Activated naive CD8-positive, alpha-beta T cell treated with anti-CD3 and anti-CD28 coated beads, Interleukin-2, amount 10 ng/mL, durations not matched to agents 7 days and 5 days (primary cell): ENCODE data around the gene TMEM9B. TPM values are rescaled to one million over a fixed set of nuclear protein-coding genes. Genes with fewer than 3 reads are reported as not detected.

Experiments used
- ATAC-seq: fragments of 150-1000 bp; cut with Tn5 transposase; one replicate; pipeline ENCODE4 v1.10.0; 2021; ENCODE audit warnings: low read depth, moderate library complexity
- POLR2A ChIA-PET: fragments of 350-600 bp; sonication (Branson Sonifier 250); formaldehyde crosslinking; loops from one replicate; lab custom pipeline; 2021; ENCODE audit warnings: antibody characterized with exemption; lab: Charles Lee
- DNase-seq: peaks from one replicate; pipeline ENCODE4 v3.0.0; 2021
- H3K27ac Mint-ChIP-seq: one replicate; pipeline ENCODE4 v1.8.0; 2022; ENCODE audit warnings: mild to moderate bottlenecking, mixed read lengths
- H3K27me3 Mint-ChIP-seq: one replicate; pipeline ENCODE4 v1.8.0; 2022; ENCODE audit warnings: mild to moderate bottlenecking, moderate library complexity, mixed read lengths
- H3K36me3 Mint-ChIP-seq: one replicate; pipeline ENCODE4 v1.8.0; 2021; ENCODE audit warnings: mild to moderate bottlenecking, mixed read lengths
- H3K4me1 Mint-ChIP-seq: one replicate; pipeline ENCODE4 v1.8.0; 2021; ENCODE audit warnings: mixed read lengths
- H3K4me3 Mint-ChIP-seq: one replicate; pipeline ENCODE4 v1.8.0; 2022; ENCODE audit warnings: mild to moderate bottlenecking, moderate library complexity, mixed read lengths
- H3K9me3 Mint-ChIP-seq: one replicate; pipeline ENCODE4 v1.8.0; 2021; ENCODE audit warnings: mixed read lengths
- total RNA-seq, 2 experiments: library from RNA; stranded (reverse); gene quantifications; one replicate each; pipeline ENCODE4 v1.2.3, GENCODE V29; 2021

The TMEM9B gene
- total RNA-seq, 2 experiments from 2014 or later: 28.9 to 32.4 TPM

DNA sequence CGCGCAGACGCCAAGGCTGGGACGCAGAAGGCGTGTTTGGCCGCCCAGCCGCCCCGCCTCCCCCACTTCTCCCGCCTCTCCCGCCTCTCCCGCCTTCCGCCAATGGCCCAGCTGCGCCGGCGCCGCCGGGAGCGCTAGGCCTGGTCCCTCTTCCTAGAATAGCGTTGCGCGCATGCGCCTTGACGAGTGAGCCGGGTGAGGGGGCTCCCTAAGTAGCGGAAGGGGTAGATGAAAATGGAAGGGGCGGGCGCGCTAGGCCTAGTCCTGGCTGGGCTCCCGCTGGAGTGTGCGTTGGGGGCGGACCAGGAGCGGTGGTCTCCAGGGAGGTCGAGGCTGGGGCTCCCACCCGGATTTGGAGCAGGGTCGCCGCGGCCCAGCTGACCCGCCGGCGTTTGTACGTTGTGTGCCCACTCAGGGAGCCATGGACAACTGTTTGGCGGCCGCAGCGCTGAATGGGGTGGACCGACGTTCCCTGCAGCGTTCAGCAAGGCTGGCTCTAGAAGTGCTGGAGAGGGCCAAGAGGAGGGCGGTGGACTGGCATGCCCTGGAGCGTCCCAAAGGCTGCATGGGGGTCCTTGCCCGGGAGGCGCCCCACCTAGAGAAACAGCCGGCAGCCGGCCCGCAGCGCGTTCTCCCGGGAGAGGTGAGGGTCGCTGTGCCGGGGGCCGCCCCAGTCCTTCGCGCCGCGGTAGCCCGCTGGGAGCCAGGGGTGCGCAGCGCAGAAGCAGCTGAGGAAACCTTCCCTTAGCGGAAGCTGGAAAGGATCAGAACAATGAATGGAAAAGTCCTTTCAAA lies 53.0 kb downstream of the TMEM9B start, which contains the start of gene AKIP1:
Gene AKIP1, plus strand, starts transcription at position 161 of the 795 bp plus-strand sequence. Its CDS starts 261 bp downstream, at position 422.
- POLR2A ChIA-PET: interaction anchor here (0.7 to 2.3 kb wide), 5 partner anchors 48 to 847 kb away, joined by 3 to 11 read pairs (median 5); partner anchors contain the start of genes RPL27A, TMEM9B and TRIM66
- peak within 1 kb of the TSS; percentile 93 for H3K4me3 Mint-ChIP-seq
- H3K27ac Mint-ChIP-seq: peak within 1 kb of the TSS; percentile 88
- peaks cover 2% of the 10 kb centered on the region for H3K36me3 Mint-ChIP-seq
- H3K27me3 Mint-ChIP-seq: no peaks in the 10 kb centered on the region
- peak; percentile 83 for ATAC-seq
- H3K4me1 Mint-ChIP-seq: peaks cover 44% of the 10 kb centered on the region
- H3K9me3 Mint-ChIP-seq: no peaks in the 10 kb centered on the region
- DNase-seq: peak; percentile 86

DNA sequence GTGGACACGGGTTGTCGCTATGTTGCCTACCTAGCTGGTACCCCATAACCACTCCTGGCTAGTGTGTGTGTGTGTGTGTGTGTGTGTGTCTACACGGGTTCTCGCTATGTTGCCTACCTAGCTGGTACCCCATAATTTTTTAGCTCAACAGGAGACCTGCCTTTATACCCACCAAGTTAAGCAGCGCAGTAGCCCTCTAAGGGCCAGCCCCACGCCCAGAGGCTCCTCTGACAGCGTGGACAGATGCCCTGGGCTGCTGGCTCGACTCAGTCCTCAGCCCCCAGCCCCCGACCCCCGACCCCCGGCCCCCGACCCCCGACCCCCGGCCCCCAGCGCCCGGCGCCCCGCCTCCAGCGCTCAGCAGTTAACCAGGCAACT lies 53.6 kb downstream of the TMEM9B start:
- Mint-ChIP-seq H3K27ac (peak overlapping the region; percentile 68), H3K9me3 (no peaks in the 10 kb centered on the region)
- DNase-seq: no peak

DNA sequence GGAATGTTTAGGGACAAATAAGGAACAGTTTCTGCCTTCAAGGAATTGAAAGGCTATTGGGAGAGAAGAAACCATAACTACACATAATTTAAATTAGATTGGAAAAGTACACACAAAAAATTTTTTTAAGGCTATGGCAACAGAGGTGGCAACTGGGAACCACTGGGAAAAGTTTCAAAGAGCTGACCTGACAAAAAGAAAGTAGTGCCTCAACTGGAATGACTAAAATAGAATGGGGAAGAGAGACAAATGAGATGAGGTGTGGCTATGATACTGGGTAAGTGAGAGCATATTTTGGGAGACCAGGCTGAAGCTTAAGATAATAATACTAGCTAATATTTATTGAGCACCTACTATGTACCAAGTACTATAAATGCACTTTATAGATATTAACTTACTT lies 56.1 kb downstream of the TMEM9B start:
- H3K27me3 Mint-ChIP-seq: peaks cover 4% of the 10 kb centered on the region
- POLR2A ChIA-PET: interaction anchor here (2.2 kb wide), 1 partner anchor 226 kb away, joined by 6 read pairs; the partner anchor contains the start of genes RPL27A and TRIM66
- ATAC-seq (no peak), DNase-seq (no peak)
- peaks cover 23% of the 10 kb centered on the region for H3K4me1 Mint-ChIP-seq
- no peaks in the 10 kb centered on the region for H3K9me3 Mint-ChIP-seq
- H3K27ac Mint-ChIP-seq: no peak overlapping the region
- H3K4me3 Mint-ChIP-seq: no peak overlapping the region
- H3K36me3 Mint-ChIP-seq: no peaks in the 10 kb centered on the region

More for the DNA sequence above, 53.6 kb downstream of the TMEM9B start:
- H3K27me3 Mint-ChIP-seq: no peaks in the 10 kb centered on the region
- peaks cover 41% of the 10 kb centered on the region for H3K4me1 Mint-ChIP-seq
- peak; percentile 17 for ATAC-seq
- POLR2A ChIA-PET: interaction anchor here (0.7 to 2.3 kb wide), 5 partner anchors 49 to 229 kb away, joined by 3 to 11 read pairs (median 5); partner anchors contain the start of genes RPL27A, TMEM9B and TRIM66
- H3K4me3 Mint-ChIP-seq: peak overlapping the region; percentile 93
- H3K36me3 Mint-ChIP-seq: no peaks in the 10 kb centered on the region

DNA sequence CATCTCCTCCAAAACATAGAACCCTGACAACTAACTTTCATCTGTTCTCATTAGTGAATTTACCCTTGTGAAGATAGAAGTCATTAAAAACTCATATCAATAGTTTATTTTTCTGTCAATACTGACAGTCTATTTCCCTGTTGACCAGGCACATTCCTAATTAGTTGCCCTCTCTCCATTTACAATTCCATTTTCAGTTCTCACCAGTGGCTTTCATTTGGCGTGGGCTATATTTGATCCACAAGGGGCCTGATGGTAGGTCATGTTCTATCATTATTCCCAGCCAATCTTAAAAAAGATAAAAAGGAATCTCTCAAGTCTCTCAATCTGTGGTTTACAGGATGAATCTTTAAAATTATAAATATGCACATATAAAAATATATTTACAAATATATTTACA lies 57.1 kb downstream of the TMEM9B start:
- Mint-ChIP-seq H3K4me1 (peaks cover 19% of the 10 kb centered on the region), H3K9me3 (peaks cover 3% of the 10 kb centered on the region), H3K4me3 (no peak overlapping the region), H3K27ac (no peak overlapping the region), H3K27me3 (peaks cover 4% of the 10 kb centered on the region), H3K36me3 (peaks cover 4% of the 10 kb centered on the region)
- ATAC-seq (no peak), DNase-seq (no peak)
- POLR2A ChIA-PET: interaction anchor here (2.2 kb wide), 1 partner anchor 225 kb away, joined by 6 read pairs; the partner anchor contains the start of genes RPL27A and TRIM66

DNA sequence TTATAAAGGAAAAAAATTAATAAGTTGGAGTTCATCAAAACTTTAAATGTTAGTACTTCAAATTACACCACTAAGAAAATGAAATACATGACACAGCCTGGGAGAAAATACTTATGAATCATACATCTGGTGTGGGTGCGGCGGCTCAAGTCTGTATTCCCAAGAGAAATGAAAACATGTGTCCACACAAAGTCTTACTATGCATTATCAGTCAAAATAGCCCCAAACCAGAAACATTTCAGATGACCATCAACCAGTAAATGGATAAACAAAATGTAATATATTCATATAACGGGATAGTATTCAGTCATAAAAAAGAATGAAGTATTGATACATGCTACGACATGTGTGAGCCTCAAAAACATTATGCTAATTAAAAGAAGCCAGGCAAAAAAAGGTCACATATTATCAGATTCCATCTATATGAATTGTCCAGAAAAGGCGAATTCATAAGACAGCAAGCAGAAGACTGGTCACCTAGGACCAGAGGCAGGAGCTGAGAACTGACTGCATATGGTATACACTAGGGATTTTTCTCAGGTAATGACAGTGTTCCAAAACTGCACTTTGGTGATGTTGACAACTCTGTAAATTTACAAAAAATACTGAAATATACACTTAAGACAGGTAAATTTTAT lies 58.6 kb downstream of the TMEM9B start:
- ATAC-seq (no peak), DNase-seq (no peak)
- no peak overlapping the region for H3K4me3 Mint-ChIP-seq
- POLR2A ChIA-PET: no interaction called here
- peaks cover 4% of the 10 kb centered on the region for H3K36me3 Mint-ChIP-seq
- peaks cover 4% of the 10 kb centered on the region for H3K27me3 Mint-ChIP-seq
- H3K9me3 Mint-ChIP-seq: peaks cover 8% of the 10 kb centered on the region
- H3K27ac Mint-ChIP-seq: no peak overlapping the region
- H3K4me1 Mint-ChIP-seq: peaks cover 18% of the 10 kb centered on the region

DNA sequence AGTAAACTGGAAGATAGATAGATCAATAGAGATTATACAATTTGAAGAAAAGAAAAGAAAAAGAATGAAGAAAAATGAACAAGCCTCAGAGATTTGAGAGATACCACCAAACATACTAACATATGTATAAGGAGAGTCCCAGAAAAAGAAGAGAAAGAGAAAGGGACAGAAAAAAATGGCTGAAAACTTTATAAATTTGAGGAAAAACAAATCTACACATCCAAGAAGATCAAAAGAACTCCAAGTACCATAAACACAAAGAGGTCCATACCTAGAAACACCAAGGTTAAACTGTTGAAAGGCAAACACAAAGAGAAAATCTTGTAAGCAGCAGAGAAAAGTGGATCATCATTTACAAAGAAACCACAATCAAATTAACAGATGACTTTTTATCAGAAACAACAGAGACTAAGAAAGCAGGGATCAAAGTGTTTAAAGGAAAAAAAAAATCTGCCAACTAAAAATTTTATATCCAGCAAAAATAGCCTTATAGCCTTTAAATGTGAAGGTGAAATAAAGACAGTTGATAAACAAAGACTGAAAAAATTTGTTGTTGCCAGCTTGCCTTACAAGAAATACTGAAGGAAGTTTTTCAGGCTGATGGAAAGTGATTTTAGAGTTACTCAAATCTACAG lies 65.0 kb downstream of the TMEM9B start:
- H3K9me3 Mint-ChIP-seq: peaks cover 20% of the 10 kb centered on the region
- H3K4me3 Mint-ChIP-seq: no peak overlapping the region
- peaks cover 12% of the 10 kb centered on the region for H3K36me3 Mint-ChIP-seq
- no peaks in the 10 kb centered on the region for H3K4me1 Mint-ChIP-seq
- POLR2A ChIA-PET: no interaction called here
- peaks cover 6% of the 10 kb centered on the region for H3K27me3 Mint-ChIP-seq
- H3K27ac Mint-ChIP-seq: no peak overlapping the region
- no peak for DNase-seq
- ATAC-seq: no peak

Other genes with a start within 250 kb of the TMEM9B start
- gene AKIP1, start 53.3 kb downstream of the TMEM9B start, total RNA-seq: 10 to 100 TPM; 21.8 to 23.4 TPM
- not detected for gene C11orf16, start 31.5 kb downstream of the TMEM9B start, total RNA-seq
- gene ASCL3, start 21.4 kb downstream of the TMEM9B start, total RNA-seq: not detected
- gene NRIP3, start 39.6 kb upstream of the TMEM9B start, total RNA-seq: 1 to 10 TPM; 1.4 to 2.0 TPM
- gene SCUBE2, start 127.2 kb upstream of the TMEM9B start, total RNA-seq: not detected